Panc1 (cell line): ENCODE data around the gene ZBTB33. TPM values are rescaled to one million over a fixed set of nuclear protein-coding genes. Genes with fewer than 3 reads are reported as not detected.

Experiments used
- ATAC-seq: fragments of 200-7000 bp; cut with Tn5 transposase; 2 replicates; pipeline ENCODE4 v1.9.1; 2020; ENCODE audit warnings: mild to moderate bottlenecking, moderate library complexity
- BruUV-seq: library from RNA; stranded (reverse); fragments of 400-500 nt; replicated peaks from 2 replicates; lab custom pipeline; 2021; lab: Mats Ljungman, UMichigan
- CTCF ChIA-PET: fragments of 300-600 bp; sonication (Branson Sonifier 250); formaldehyde crosslinking; loops from one replicate; lab custom pipeline; 2022; ENCODE audit warnings: antibody characterized with exemption; lab: Charles Lee
- POLR2A ChIA-PET: fragments of 300-600 bp; sonication (Branson Sonifier 250); formaldehyde crosslinking; loops from one replicate; lab custom pipeline; 2022; ENCODE audit warnings: antibody characterized with exemption; lab: Charles Lee
- DNase-seq: peaks from one replicate; pipeline ENCODE4 v3.0.0-alpha.2; 2010; ENCODE audit warnings: low read depth, low spot score
- H3K27ac ChIP-seq: 2 replicates; pipeline ENCODE4 v1.5.1; 2011; ENCODE audit warnings: mild to moderate bottlenecking, low read length, inconsistent platforms
- H3K27me3 ChIP-seq: fragments of 200-500 bp; sonication (Bioruptor generic); 2 replicates; pipeline ENCODE4 v1.6.0; 2014; ENCODE audit warnings: low read length, inconsistent platforms; ENCODE audit not compliant: control insufficient read depth, insufficient read depth
- H3K36me3 ChIP-seq: fragments of 200-500 bp; sonication (Bioruptor generic); 2 replicates; pipeline ENCODE4 v1.5.1; 2014; ENCODE audit warnings: inconsistent platforms, mild to moderate bottlenecking, low read length, moderate library complexity; ENCODE audit not compliant: control insufficient read depth, insufficient read depth
- H3K4me1 ChIP-seq: 2 replicates; pipeline ENCODE4 v1.5.1; 2011; ENCODE audit warnings: inconsistent platforms, mild to moderate bottlenecking, low read length, moderate library complexity; ENCODE audit not compliant: control insufficient read depth, insufficient read depth
- H3K4me3 ChIP-seq, 2 experiments: 2 replicates each; pipeline ENCODE4 v1.5.1; 2011 to 2012; ENCODE audit warnings: low read depth in 2 of 2, low read length in 2 of 2, mild to moderate bottlenecking in 2 of 2, inconsistent platforms in 1 of 2, moderate library complexity in 1 of 2
- H3K9me3 ChIP-seq: fragments of 200-500 bp; sonication (Bioruptor generic); 2 replicates; pipeline ENCODE4 v1.5.1; 2014; ENCODE audit warnings: low read depth, mild to moderate bottlenecking, inconsistent platforms, low read length, moderate library complexity; ENCODE audit not compliant: control insufficient read depth, insufficient read depth
- CTCF ChIP-seq: fragments of 450-650 bp; IDR thresholded peaks from 2 replicates; pipeline ENCODE4 v1.5.1; 2017; ENCODE audit warnings: mild to moderate bottlenecking
- POLR2AphosphoS5 ChIP-seq: IDR thresholded peaks from 2 replicates; pipeline ENCODE4 v1.6.1; 2012; ENCODE audit warnings: mild to moderate bottlenecking, low read depth, low read length, moderate library complexity
- SIN3A ChIP-seq: IDR thresholded peaks from 2 replicates; pipeline ENCODE4 v1.6.1; 2012; ENCODE audit warnings: low read depth, mild to moderate bottlenecking, low read length, moderate library complexity, borderline replicate concordance; ENCODE audit not compliant: insufficient read depth
- TCF7L2 ChIP-seq: IDR thresholded peaks from 2 replicates; pipeline ENCODE4 v1.6.1; 2011; ENCODE audit warnings: mild to moderate bottlenecking, low read depth, low read length, inconsistent platforms
- in situ Hi-C: cut with HindIII; loops from 2 replicates; pipeline ENCODE4 v1.10.0; 2016; ENCODE audit warnings: low sequenced_read_pairs, low pct_unique_long_range_greater_than_20kb
- intact Hi-C: fragments of 100-400 bp; cut with micrococcal nuclease; formaldehyde crosslinking; loops from one replicate; pipeline ENCODE4 v1.10.0; 2022; ENCODE audit not compliant: unreplicated experiment
- total RNA-seq: library from RNA; stranded (reverse); gene quantifications from one replicate; pipeline ENCODE4 v1.2.1, GENCODE V29; 2021; ENCODE audit not compliant: unreplicated experiment
- TF ChIP-seq, protein P1 (sequence below), 2 experiments: IDR thresholded peaks; 2 replicates each; pipeline ENCODE4 v1.6.1; 2011 to 2012; ENCODE audit warnings: low read depth in 2 of 2, control low read depth in 1 of 2, low read length in 1 of 2, mild to moderate bottlenecking in 1 of 2, moderate library complexity in 1 of 2; ENCODE audit not compliant: insufficient read depth in 1 of 2

The ZBTB33 gene
- total RNA-seq, 1 experiment from 2014 or later, result 21.5 TPM

DNA sequence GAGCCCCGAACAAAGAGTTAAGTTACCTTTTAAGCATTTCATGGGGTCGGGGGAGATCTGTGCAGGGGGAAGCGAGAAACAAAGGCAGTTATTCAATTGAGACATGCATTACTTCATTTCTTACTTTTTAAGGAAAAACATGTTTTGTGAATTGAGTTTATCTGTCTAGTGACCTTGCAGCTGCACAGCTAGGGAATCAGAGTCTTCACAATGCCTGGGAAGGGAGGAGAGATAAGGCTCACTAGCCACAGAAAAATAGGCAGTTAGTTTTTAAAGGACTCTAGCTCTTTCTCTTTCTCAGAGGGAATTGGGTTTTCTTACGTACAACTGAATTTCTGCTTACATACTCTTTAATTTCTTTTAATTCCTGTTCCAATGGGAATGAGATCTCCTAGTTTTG is 26.2 kb upstream of the ZBTB33 start:
- intact Hi-C loops, result no loop called here
- Histone ChIP-seq H3K36me3 (no peaks in the 10 kb centered on the region), H3K9me3 (no peaks in the 10 kb centered on the region), H3K27ac (no peak overlapping the region), H3K27me3 (no peaks in the 10 kb centered on the region), H3K4me3 (no peak overlapping the region), H3K4me1 (no peaks in the 10 kb centered on the region)
- TF ChIP-seq, protein P1, sequence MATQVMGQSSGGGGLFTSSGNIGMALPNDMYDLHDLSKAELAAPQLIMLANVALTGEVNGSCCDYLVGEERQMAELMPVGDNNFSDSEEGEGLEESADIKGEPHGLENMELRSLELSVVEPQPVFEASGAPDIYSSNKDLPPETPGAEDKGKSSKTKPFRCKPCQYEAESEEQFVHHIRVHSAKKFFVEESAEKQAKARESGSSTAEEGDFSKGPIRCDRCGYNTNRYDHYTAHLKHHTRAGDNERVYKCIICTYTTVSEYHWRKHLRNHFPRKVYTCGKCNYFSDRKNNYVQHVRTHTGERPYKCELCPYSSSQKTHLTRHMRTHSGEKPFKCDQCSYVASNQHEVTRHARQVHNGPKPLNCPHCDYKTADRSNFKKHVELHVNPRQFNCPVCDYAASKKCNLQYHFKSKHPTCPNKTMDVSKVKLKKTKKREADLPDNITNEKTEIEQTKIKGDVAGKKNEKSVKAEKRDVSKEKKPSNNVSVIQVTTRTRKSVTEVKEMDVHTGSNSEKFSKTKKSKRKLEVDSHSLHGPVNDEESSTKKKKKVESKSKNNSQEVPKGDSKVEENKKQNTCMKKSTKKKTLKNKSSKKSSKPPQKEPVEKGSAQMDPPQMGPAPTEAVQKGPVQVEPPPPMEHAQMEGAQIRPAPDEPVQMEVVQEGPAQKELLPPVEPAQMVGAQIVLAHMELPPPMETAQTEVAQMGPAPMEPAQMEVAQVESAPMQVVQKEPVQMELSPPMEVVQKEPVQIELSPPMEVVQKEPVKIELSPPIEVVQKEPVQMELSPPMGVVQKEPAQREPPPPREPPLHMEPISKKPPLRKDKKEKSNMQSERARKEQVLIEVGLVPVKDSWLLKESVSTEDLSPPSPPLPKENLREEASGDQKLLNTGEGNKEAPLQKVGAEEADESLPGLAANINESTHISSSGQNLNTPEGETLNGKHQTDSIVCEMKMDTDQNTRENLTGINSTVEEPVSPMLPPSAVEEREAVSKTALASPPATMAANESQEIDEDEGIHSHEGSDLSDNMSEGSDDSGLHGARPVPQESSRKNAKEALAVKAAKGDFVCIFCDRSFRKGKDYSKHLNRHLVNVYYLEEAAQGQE (IDR thresholded peaks at IDR 0.05; ENCODE audit: insufficient read depth in 1 of 2, low read depth in 2 of 2, low read length in 1 of 2), result no peak
- no peak for TF ChIP-seq SIN3A
- no peak for TF ChIP-seq CTCF
- no peak for TF ChIP-seq POLR2AphosphoS5
- TF ChIP-seq TCF7L2, result no peak
- POLR2A ChIA-PET, result no interaction called here
- DNase-seq (no peak), ATAC-seq (no peak)
- CTCF ChIA-PET, result no interaction called here
- in situ Hi-C loops, result no loop called here
- BruUV-seq, result no TSS peak

GRCh38 chrX:120228187-120228908 is 22.3 kb upstream of the ZBTB33 start:
- Histone ChIP-seq H3K4me3 (no peak overlapping the region), H3K4me1 (no peaks in the 10 kb centered on the region), H3K27ac (no peak overlapping the region), H3K36me3 (no peaks in the 10 kb centered on the region), H3K9me3 (peaks cover 8% of the 10 kb centered on the region; the same call in 1 of the 2 replicates), H3K27me3 (no peaks in the 10 kb centered on the region)
- ChIA-PET CTCF (no interaction called here), POLR2A (no interaction called here)
- ATAC-seq (no peak), DNase-seq (no peak)
- no peak for TF ChIP-seq POLR2AphosphoS5
- TF ChIP-seq, protein P1 (IDR thresholded peaks at IDR 0.05; ENCODE audit: insufficient read depth in 1 of 2, low read depth in 2 of 2, low read length in 1 of 2), result no peak
- no peak for TF ChIP-seq TCF7L2
- no peak for TF ChIP-seq SIN3A
- TF ChIP-seq CTCF, result no peak
- intact Hi-C loops (no loop called here), in situ Hi-C loops (no loop called here)
- BruUV-seq, result no TSS peak
